ENCODE data around the gene CRABP2.
A peak's percentile ranks its signal among the peaks of the same experiment; 100 is the strongest.

The CRABP2 gene

GRCh38 chr1:156750711-156751450 lies 45.5 kb upstream of the CRABP2 start:
- TF ChIP-seq REST (IDR thresholded peaks at IDR 0.05; ENCODE audit: insufficient read depth in 1 of 2, low read depth in 2 of 2, low read length in 2 of 2) (no peak), FOXP2 (optimal IDR thresholded peaks at IDR 0.05; ENCODE audit: borderline replicate concordance, extremely low read depth, extremely low read length, insufficient read depth) (no peak), TAF1 (IDR thresholded peaks at IDR 0.05; ENCODE audit: borderline replicate concordance, insufficient read depth, low read length) (no peak), POLR2AphosphoS5 (IDR thresholded peaks at IDR 0.05; ENCODE audit: low read depth, low read length) (0 out of 2 replicates have a peak, but pooled peaks have one; percentile 14), SIN3A (IDR thresholded peaks at IDR 0.05; ENCODE audit: borderline replicate concordance, insufficient read depth, low read length) (0 out of 2 replicates have a peak, but pooled peaks have one; percentile 19)

- TF ChIP-seq POLR2AphosphoS5 (IDR thresholded peaks at IDR 0.05; ENCODE audit: low read depth, low read length) = no peak
- TF ChIP-seq TAF1 (IDR thresholded peaks at IDR 0.05; ENCODE audit: borderline replicate concordance, insufficient read depth, low read length) = 0 out of 2 replicates have a peak, but pooled peaks have one; percentile 29
Observed at GRCh38 chr1:156750191-156750672, 44.8 kb upstream of the CRABP2 start.

DNA sequence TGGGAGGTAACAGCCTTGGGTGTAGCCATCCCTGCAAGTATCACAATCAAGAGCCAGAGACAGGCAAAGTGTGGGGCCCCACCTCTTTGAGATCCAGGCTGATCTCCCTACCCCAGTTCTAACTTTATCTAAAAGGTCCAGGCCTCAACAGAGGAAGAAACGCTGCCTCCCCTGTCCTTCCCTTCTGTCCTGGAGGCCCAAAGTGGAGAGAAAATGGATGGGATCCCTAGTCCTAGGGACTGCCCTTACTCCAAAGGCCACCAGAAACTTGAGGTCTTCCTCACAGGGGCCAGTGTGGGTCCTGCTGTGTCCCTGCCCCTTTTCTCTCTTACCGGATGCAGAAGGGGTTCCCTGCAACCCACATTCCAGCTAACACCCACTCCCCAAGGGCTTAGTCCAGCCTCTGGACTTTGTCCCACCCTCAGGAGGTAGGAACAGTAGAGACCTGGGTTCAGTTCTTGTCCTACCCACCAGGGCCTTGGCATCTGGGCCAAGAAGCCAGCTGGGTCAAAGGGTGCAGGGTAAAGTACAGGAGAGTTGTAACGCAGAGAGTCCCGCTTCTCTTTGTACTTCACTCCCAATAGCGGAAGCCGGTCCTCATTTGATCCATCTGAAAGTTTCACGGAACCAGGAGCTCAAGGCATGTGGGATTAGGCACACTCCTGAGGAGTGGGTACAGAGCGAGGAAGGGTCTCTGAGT lies 44.2 kb upstream of the CRABP2 start:
- no peak for TF ChIP-seq FOXP2 (optimal IDR thresholded peaks at IDR 0.05; ENCODE audit: borderline replicate concordance, extremely low read depth, extremely low read length, insufficient read depth)
- peak; percentile 59; the same call in 1 of the 2 replicates for TF ChIP-seq TAF1 (IDR thresholded peaks at IDR 0.05; ENCODE audit: borderline replicate concordance, insufficient read depth, low read length)

DNA sequence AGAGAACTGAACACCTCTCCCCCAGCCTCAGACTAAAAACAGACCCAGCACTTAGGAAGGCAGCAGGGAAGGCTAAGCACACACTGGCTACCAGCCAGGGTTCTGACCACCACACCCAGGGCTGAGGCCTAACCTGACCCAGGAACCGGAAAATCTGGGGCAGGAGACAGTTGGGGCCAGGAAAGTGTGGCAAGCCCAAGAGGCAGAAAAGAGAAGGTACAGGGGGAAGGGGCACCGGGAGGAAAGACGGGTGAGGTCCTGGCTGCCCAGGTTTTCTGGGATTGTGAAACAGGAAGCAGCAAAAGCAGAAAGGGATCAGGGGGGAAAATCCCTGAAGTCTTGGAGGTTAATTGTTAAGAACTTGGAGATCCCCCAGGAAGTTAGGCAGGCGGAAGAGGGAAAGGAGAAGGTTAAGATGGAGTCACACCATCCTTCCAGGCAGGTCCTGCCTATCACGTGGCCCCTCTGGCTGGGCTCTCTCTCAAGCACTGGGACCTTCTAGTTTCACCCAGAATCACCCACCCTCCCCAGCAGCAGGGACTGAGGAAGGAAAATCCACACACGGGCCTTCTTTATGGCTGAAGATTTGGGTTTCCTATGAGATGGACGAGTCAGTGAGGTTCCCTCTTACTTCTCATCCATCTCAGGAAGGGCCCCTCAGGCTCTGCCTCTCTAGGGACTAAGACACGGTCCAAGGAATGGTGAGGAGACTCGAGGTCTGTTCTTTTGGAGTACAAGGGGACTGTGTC lies 43.5 kb upstream of the CRABP2 start:
- TF ChIP-seq TAF1 (IDR thresholded peaks at IDR 0.05; ENCODE audit: borderline replicate concordance, insufficient read depth, low read length) (peak; percentile 62; the same call in 1 of the 2 replicates), FOXP2 (optimal IDR thresholded peaks at IDR 0.05; ENCODE audit: borderline replicate concordance, extremely low read depth, extremely low read length, insufficient read depth) (no peak), SIN3A (IDR thresholded peaks at IDR 0.05; ENCODE audit: borderline replicate concordance, insufficient read depth, low read length) (no peak), REST (IDR thresholded peaks at IDR 0.05; ENCODE audit: insufficient read depth in 1 of 2, low read depth in 2 of 2, low read length in 2 of 2) (no peak; a peak in 1 of 4 replicates), POLR2AphosphoS5 (IDR thresholded peaks at IDR 0.05; ENCODE audit: low read depth, low read length) (peak; percentile 58)

DNA sequence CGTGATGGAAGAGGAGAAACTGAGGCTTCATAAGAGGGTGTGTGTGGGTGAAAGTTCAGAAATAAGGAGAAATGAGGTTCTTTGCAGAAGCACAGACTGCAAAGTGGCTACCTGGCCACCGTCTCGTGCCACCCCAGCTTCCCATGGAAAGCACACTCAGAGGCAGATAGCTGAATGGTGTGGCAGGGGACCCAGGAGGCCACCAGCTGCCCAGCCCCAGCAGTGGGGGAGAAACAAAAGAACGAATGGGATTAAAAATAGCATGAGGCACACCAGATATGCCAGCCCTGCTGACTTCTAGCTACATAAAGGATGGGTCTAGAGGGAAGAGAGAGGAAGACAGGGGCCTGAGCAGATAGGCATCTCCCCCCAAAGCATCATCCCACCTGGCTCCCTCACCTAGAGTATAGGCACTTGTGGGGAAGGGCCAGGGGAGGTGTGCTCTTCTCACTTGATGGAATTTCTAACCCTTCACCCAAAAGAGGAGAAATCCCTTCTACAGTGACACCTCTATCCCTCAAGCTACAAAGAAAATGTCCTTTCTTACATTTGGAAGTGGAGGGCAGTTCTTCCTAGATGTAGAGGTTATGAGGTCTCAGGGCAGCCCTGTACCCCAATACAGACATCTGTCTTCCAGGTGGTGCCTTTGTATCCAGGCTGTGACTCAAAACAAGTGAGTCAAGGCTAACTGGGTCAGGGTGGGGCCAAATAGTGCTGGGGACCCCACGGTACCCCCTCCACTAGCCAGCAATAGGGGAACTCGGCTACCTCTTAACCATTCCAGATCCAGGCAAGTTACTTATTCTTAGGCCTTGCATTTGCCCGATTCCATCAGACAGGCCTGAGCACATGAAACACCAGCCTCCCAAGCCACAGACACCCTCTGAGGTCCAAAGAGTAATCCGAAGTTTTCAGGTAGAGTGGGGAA lies 42.6 kb upstream of the CRABP2 start:
- TF ChIP-seq REST (IDR thresholded peaks at IDR 0.05; ENCODE audit: insufficient read depth in 1 of 2, low read depth in 2 of 2, low read length in 2 of 2) (no peak), POLR2AphosphoS5 (IDR thresholded peaks at IDR 0.05; ENCODE audit: low read depth, low read length) (no peak), FOXP2 (optimal IDR thresholded peaks at IDR 0.05; ENCODE audit: borderline replicate concordance, extremely low read depth, extremely low read length, insufficient read depth) (no peak), SIN3A (IDR thresholded peaks at IDR 0.05; ENCODE audit: borderline replicate concordance, insufficient read depth, low read length) (no peak), TAF1 (IDR thresholded peaks at IDR 0.05; ENCODE audit: borderline replicate concordance, insufficient read depth, low read length) (no peak)
